Cardiac fibroblast (primary cell): ENCODE results near the gene ADM2.

Source experiments
- DNase-seq, 2 donors: peaks; one replicate each; pipeline versions ENCODE4 v3.0.0 to v3.0.0-alpha.2; 2010; ENCODE audit warnings: low read depth in 2 of 2
- H3K4me3 ChIP-seq, 2 donors: replicated peaks in 1 of 2; 1 replicate in 1 of 2; 2 replicates in 1 of 2; pipeline ENCODE4 v1.5.1; 2011; ENCODE audit warnings: low read depth in 2 of 2, low read length in 2 of 2, mild to moderate bottlenecking in 2 of 2, moderate library complexity in 1 of 2
- CTCF ChIP-seq: IDR thresholded peaks from one replicate; pipeline ENCODE4 v1.5.1; 2011; ENCODE audit warnings: low read depth, mild to moderate bottlenecking, low read length, inconsistent platforms

The ADM2 gene

GRCh38 chr22:50487290-50488005, 6.1 kb downstream of the ADM2 start:
- no peak overlapping the region for H3K4me3 ChIP-seq
- no peak for TF ChIP-seq CTCF
- DNase-seq = no peak

DNA sequence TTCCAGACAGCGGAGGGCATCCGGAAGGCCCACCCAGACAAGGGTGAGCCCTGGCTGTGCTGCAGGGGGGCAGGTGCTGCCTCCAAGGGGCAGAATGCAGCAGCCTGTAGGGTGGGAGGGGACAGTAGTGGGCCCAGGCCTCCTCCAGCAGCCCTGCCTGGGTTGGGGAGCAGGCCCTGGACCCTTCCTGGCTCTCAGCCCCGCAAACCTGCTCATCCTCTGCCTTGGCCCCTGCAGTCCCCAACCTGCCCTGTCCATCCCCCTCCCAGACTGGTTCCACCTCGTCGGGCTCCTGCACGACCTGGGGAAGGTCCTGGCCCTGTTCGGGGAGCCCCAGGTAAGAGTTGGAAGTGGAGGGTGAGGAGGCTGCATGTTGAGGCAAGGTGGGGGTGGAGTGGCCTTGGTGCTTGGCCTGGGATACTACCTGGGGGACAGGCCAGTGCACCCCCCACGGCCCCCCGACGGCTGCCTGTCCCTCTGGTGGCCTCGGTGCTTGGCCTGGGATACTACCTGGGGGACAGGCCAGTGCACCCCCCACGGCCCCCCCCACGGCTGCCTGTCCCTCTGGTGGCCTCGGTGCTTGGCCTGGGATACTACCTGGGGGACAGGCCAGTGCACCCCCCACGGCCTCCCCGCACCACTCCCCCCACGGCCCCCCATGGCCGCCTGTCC, 6.8 kb downstream of the ADM2 start:
- no peak overlapping the region for H3K4me3 ChIP-seq
- no peak for DNase-seq
- TF ChIP-seq CTCF = no peak

DNA sequence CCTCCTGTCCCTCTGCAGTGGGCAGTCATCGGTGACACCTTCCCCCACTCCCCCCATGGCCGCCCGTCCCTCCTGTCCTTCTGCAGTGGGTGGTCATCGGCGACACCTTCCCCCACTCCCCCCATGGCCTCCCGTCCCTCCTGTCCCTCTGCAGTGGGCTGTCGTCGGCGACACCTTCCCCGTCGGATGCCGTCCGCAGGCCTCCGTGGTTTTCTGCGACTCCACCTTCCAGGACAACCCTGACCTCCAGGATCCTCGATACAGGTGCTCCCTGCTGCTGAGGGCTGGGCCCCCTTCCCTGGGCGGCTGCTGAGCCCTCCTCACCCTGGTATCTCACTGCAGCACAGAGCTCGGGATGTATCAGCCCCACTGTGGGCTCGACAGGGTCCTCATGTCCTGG, 7.5 kb downstream of the ADM2 start:
- no peak for TF ChIP-seq CTCF
- DNase-seq = no peak
- H3K4me3 ChIP-seq = no peak overlapping the region

- no peak for TF ChIP-seq CTCF
- H3K4me3 ChIP-seq = no peak overlapping the region
- DNase-seq = no peak
These were observed 8.3 kb downstream of the ADM2 start for GRCh38 chr22:50489363-50490243.

GRCh38 chr22:50490531-50491308, 9.4 kb downstream of the ADM2 start:
- TF ChIP-seq CTCF = no peak
- no peak for DNase-seq
- no peak overlapping the region for H3K4me3 ChIP-seq

- no peak for DNase-seq
- no peak for TF ChIP-seq CTCF
- no peak overlapping the region for H3K4me3 ChIP-seq
These were observed 15.8 kb downstream of the ADM2 start for GRCh38 chr22:50497093-50497492.
